Heart right ventricle (tissue), 16 donors: Measurements from ENCODE around the gene TMEM222. TPM values are rescaled to one million over a fixed set of nuclear protein-coding genes. Genes with fewer than 3 reads are reported as not detected.
A peak's percentile ranks its signal among the peaks of the same experiment; 100 is the strongest.
"Not testable (repeated sequence)": the region's sequence is repeated elsewhere in the genome, so short reads cannot be mapped to it uniquely, and the experiment has no call there.

Source experiments
- ATAC-seq, 8 donors: fragments of 200-7000 bp; cut with Tn5 transposase; one replicate each; pipeline ENCODE4 v1.9.1; 2020; ENCODE audit warnings: mild to moderate bottlenecking in 8 of 8, moderate library complexity in 8 of 8, moderate number of reproducible peaks in 1 of 8
- DNase-seq, 2 donors: peaks; one replicate each; pipeline ENCODE4 v3.0.0-alpha.2; 2020
- H3K27ac ChIP-seq, 10 donors: fragments of 200-600 bp; sonication (generic) in 2 of 10; one replicate each; pipeline versions ENCODE4 v1.5.0 to v1.8.0; 2020 to 2022; ENCODE audit warnings: mild to moderate bottlenecking in 3 of 10
- H3K27me3 ChIP-seq, 7 donors: fragments of 200-600 bp; one replicate each; pipeline ENCODE4 v1.8.0; 2021 to 2022; ENCODE audit warnings: mild to moderate bottlenecking in 2 of 7
- H3K36me3 ChIP-seq, 9 donors: fragments of 200-600 bp; sonication (generic) in 1 of 9; one replicate each; pipeline versions ENCODE4 v1.5.0 to v1.8.0; 2020 to 2022; ENCODE audit warnings: mild to moderate bottlenecking in 2 of 9
- H3K4me1 ChIP-seq, 9 donors: fragments of 200-600 bp; sonication (generic) in 1 of 9; one replicate each; pipeline versions ENCODE4 v1.5.0 to v1.8.0; 2020 to 2022; ENCODE audit warnings: mild to moderate bottlenecking in 4 of 9
- H3K4me3 ChIP-seq, 10 donors: fragments of 200-600 bp; sonication (generic) in 2 of 10; one replicate each; pipeline versions ENCODE4 v1.5.0 to v1.8.0; 2020 to 2022; ENCODE audit warnings: mild to moderate bottlenecking in 7 of 10, moderate library complexity in 2 of 10
- H3K9me3 ChIP-seq, 11 donors: fragments of 200-600 bp in 10 of 11; sonication (generic) in 2 of 11; one replicate each; pipeline versions ENCODE4 v1.5.0 to v1.8.0; 2013 to 2022; ENCODE audit warnings: mild to moderate bottlenecking in 2 of 11, control low read depth in 1 of 11, moderate library complexity in 1 of 11
- WGBS, 2 donors: extraction: QIAGEN DNeasy Blood & Tissue Kit; methylation state at CpG; one replicate each; pipeline ENCODE4 v1.1.7; 2013; ENCODE audit warnings: inconsistent platforms in 1 of 2; 5-methylcytosine and 5-hydroxymethylcytosine counted together
- intact Hi-C, 10 donors: fragments of 100-400 bp; cut with DNase I; formaldehyde crosslinking; loops; one replicate each; pipeline versions ENCODE4 v1.11.1 to v1.14.2; 2022
- polyA plus RNA-seq, 2 donors: library from polyadenylated mRNA; stranded (reverse); fragments of 200-250 nt; gene quantifications; one replicate each; pipeline ENCODE4 v1.2.3, GENCODE V29; 2013
- total RNA-seq, 10 donors: library from RNA; stranded (reverse); fragmentation: NEBNext Ultra II Directional in 3 of 10; extraction: Animal tissue kit (Norgen Biotek cat#: 25700) in 3 of 10; gene quantifications; one replicate each; pipeline versions ENCODE4 v1.2.1 to v1.2.4, GENCODE V29; 2021 to 2023
- TF ChIP-seq, protein P1 (sequence below), 9 donors: fragments of 200-600 bp; sonication (generic) in 2 of 9; IDR thresholded peaks; one replicate each; pipeline versions ENCODE4 v1.5.0 to v1.8.0; 2021 to 2022; ENCODE audit warnings: antibody characterized with exemption in 9 of 9, mild to moderate bottlenecking in 5 of 9, moderate library complexity in 1 of 9
- donor health status: Arrhythmogenic right ventricular cardiomyopathy.
- donor health status: ischemic (EF 13 %, LVEDD 7.1; RV severe dilation, severe dysfunction).
- donor health status: healthy with polysubstance abuse.
- donor health status: DM: no; HTN: yes; CAD: no.
- donor health status: DM: no; HTN: no; CAD: no.
- donor health status: ischemic (EF 25% LVEDD 6.9; RV normal size, moderate dysfunction).
- donor health status: ischemic (EF 25% LVEDD 5.7; RV mildly dilated, moderate dysfunction).
- donor health status: healthy.
- donor health status: DM: yes; HTN: yes; CAD: no.
- donor health status: Ischemic cardiomyopathy.
- donor health status: ischemic (EF 35%, LVEDD 5.7; RV mildly dilated, moderate dysfunction).
- donor health status: nonischemic (EF 11% LVEDD 7.7; RV severe dilation, severe dysfunction).
- donor health status: DM: yes; HTN: yes; CAD: no.
- donor health status: PGD.
- donor health status: ischemic (EF 29% LVEDD 5.4; RV normal size, mild dysfunction).
- donor health status: nonischemic (EF 23%, LVEDD 6.1; RV moderate dilation, normal function).

The TMEM222 gene
- total and polyA plus RNA-seq, 12 donors: 24.1 to 47.2 (median 26.9) TPM

DNA sequence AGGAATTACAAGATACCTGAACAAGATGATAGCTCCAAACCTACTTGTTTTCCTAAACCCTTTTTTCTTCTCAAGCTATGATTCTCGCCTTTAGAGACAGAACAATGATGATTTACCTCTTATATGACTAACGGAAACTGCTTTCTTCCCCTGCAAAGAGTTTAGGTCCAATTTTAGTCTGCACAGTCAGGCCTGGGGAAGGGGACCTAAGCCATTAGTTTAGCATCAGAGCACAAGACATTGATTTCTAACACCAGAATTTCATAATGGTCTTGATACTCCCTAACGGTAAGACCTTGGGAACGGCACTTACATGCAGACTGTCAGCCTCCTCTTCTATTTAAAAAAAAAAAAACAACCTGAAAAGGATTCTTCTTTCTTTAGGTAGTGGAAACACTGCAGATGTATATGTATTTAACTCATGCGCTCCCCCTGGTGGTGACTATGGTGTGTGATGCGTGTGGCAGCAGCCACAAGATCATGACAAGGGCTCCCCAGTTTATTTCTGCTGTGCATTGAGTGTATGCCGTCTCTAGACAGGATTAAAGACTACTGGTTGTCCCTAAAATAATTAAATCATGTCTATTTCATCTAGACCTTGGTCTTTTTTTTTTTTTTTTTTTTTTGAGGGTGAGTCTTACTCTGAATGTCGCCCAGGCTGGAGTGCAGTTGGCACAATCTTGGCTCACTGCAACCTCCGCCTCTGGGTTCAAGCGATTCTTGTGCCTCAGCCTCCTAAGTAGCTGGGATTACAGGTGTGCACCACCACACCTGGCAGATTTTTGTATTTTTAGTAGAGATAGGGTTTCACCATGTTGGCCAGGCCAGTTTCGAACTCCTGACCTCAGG lies 37.3 kb upstream of the TMEM222 start:
- Histone ChIP-seq H3K27me3 (no peaks in the 10 kb centered on the region), H3K27ac (no peak overlapping the region), H3K9me3 (no peaks in the 10 kb centered on the region), H3K36me3 (peaks cover 0 to 58% (median 19%) of the 10 kb centered on the region in 9 donors), H3K4me1 (no peaks in the 10 kb centered on the region), H3K4me3 (no peak overlapping the region)
- peak; percentile 78 to 83 for DNase-seq
- TF ChIP-seq, protein P1, sequence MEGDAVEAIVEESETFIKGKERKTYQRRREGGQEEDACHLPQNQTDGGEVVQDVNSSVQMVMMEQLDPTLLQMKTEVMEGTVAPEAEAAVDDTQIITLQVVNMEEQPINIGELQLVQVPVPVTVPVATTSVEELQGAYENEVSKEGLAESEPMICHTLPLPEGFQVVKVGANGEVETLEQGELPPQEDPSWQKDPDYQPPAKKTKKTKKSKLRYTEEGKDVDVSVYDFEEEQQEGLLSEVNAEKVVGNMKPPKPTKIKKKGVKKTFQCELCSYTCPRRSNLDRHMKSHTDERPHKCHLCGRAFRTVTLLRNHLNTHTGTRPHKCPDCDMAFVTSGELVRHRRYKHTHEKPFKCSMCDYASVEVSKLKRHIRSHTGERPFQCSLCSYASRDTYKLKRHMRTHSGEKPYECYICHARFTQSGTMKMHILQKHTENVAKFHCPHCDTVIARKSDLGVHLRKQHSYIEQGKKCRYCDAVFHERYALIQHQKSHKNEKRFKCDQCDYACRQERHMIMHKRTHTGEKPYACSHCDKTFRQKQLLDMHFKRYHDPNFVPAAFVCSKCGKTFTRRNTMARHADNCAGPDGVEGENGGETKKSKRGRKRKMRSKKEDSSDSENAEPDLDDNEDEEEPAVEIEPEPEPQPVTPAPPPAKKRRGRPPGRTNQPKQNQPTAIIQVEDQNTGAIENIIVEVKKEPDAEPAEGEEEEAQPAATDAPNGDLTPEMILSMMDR (IDR thresholded peaks at IDR 0.05): peak; percentile 70 to 91 (median 85)
- intact Hi-C loops: loop anchor here (1.0 to 10.0 kb wide), 10 partner anchors 46 to 242 kb away; no protein-coding TSS in a partner anchor
- peak; percentile 75 to 89 (median 86) for ATAC-seq
- 52 to 53% methylated on average over 11 of the region's 11 CpGs for WGBS, 2 donors

DNA sequence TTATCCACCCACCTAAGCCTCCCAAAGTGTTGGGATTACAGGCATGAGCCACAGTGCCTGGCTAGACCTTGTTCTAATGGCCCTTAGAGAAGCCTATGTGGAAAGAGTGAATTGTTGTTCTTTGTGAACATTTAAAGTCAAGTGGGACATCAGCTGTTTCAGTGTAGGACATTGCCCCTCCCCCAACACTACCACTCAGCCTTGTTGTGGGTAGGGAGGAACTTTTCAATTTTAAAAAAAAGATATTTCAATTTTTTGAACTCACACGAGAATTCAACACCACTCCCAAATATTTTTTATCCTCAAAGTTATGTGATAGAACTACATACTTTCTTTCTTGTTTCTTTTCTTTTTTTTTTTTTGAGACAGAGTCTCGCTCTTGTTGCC lies 36.7 kb upstream of the TMEM222 start:
- ATAC-seq (peak in 3 of 8 donors; percentile 22 to 42 (median 29)), DNase-seq (no peak)
- WGBS, 2 donors: 80 to 85% methylated on average over 2 of the region's 2 CpGs
- Histone ChIP-seq H3K36me3 (peaks cover 0 to 62% (median 22%) of the 10 kb centered on the region in 9 donors), H3K4me3 (no peak overlapping the region), H3K27me3 (no peaks in the 10 kb centered on the region), H3K27ac (no peak overlapping the region), H3K4me1 (no peaks in the 10 kb centered on the region), H3K9me3 (no peaks in the 10 kb centered on the region)
- TF ChIP-seq, protein P1 (IDR thresholded peaks at IDR 0.05): no peak
- intact Hi-C loops: loop anchor here (1.0 to 10.0 kb wide), 9 partner anchors 46 to 243 kb away; no protein-coding TSS in a partner anchor

DNA sequence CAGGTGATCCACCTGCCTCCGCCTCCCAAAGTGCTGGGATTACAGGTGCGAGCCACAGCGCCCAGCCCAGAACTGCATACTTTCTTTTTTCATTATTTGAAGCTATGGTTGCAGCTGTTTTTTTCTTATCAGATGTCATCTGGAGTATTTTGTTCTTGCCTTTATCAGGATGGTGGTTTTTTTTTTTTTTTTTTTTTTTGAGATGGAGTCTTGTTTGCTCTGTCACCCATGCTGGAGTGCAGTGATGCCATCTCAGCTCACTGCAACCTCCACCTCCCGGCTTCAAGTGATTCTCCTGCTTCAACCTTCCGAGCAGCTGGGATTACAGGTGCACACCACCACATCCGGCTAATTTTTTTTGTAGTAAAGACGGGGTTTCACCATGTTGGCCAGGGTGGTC lies 36.1 kb upstream of the TMEM222 start:
- DNase-seq, ATAC-seq: not testable (repeated sequence)

DNA sequence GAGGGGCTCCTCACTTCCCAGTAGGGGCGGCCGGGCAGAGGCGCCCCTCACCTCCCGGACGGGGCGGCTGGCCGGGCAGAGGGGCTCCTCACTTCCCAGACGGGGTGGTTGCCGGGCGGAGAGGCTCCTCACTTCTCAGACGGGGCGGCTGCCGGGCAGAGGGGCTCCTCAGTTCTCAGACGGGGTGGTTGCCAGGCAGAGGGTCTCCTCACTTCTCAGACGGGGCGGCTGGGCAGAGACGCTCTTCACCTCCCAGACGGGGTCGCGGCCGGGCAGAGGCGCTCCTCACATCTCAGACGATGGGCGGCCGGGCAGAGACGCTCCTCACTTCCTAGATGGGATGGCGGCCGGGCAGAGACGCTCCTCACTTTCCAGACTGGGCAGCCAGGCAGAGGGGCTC lies 32.8 kb upstream of the TMEM222 start:
- WGBS, 2 donors: 97 to 99% methylated on average over 10 to 26 of the region's 29 CpGs
- not testable (repeated sequence) for ATAC-seq, H3K4me3 ChIP-seq, H3K27ac ChIP-seq, DNase-seq, H3K9me3 ChIP-seq, H3K27me3 ChIP-seq, H3K4me1 ChIP-seq
- intact Hi-C loops: loop anchor here in 7 of 10 donors (5.0 to 10.0 kb wide), 3 partner anchors 94 to 247 kb away; no protein-coding TSS in a partner anchor
- peaks cover 0 to 81% (median 31%) of the 10 kb centered on the region in 9 donors for H3K36me3 ChIP-seq

More for the DNA sequence above, 36.1 kb upstream of the TMEM222 start:
- H3K36me3 ChIP-seq: peaks cover 0 to 68% (median 27%) of the 10 kb centered on the region in 9 donors
- 94 to 96% methylated on average over 7 of the region's 7 CpGs for WGBS, 2 donors
- H3K27ac ChIP-seq, H3K4me3 ChIP-seq, H3K27me3 ChIP-seq, H3K9me3 ChIP-seq, H3K4me1 ChIP-seq: not testable (repeated sequence)
- intact Hi-C loops: loop anchor here (1.0 to 10.0 kb wide), 9 partner anchors 47 to 244 kb away; no protein-coding TSS in a partner anchor

DNA sequence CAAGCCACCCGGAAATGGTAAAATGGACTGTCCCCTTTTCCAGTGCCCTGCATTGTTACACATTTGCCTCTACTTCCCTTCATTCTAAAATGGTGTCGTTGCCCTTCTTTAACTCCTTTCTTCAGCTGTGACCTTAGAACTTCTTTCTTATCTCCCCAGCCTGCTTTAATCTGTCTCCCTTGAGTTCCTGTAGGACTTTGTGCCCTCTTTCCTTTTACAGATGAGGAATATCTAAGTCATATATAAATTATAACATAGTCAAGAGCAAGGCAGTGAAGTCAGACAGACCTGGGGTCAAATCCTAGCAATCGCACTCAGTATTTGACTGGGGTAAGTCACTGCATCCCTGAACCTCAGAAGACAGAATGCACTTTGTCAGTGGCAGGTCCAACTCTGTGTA lies 31.4 kb upstream of the TMEM222 start:
- no peak overlapping the region for H3K27ac ChIP-seq
- no peaks in the 10 kb centered on the region for H3K27me3 ChIP-seq
- 93% methylated on average over 3 of the region's 3 CpGs for WGBS, 2 donors
- ATAC-seq (no peak), DNase-seq (no peak)
- H3K4me1 ChIP-seq: peaks cover 0 to 6% (median 0%) of the 10 kb centered on the region in 9 donors
- H3K9me3 ChIP-seq: no peaks in the 10 kb centered on the region
- intact Hi-C loops: loop anchor here in 2 of 10 donors (10.0 kb wide), 2 partner anchors 314 to 324 kb away; partner anchors contain the start of gene AHDC1 (in 1 of the 2)
- peaks cover 0 to 82% (median 38%) of the 10 kb centered on the region in 9 donors for H3K36me3 ChIP-seq
- TF ChIP-seq, protein P1 (IDR thresholded peaks at IDR 0.05): no peak
- no peak overlapping the region for H3K4me3 ChIP-seq
